Liver (tissue), 9 donors: ENCODE measurements around the gene BCAR3. TPM values are rescaled to one million over a fixed set of nuclear protein-coding genes. Genes with fewer than 3 reads are reported as not detected.

Experiments
- DNase-seq: peaks from one replicate; pipeline ENCODE4 v3.0.0-alpha.2; 2017; ENCODE audit warnings: low spot score
- H3K27ac ChIP-seq, 2 donors: one replicate each; pipeline ENCODE4 v1.7.0; 2013; ENCODE audit warnings: inconsistent platforms in 2 of 2, low read length in 2 of 2, control low read depth in 1 of 2, low read depth in 1 of 2, mild to moderate bottlenecking in 1 of 2
- H3K27me3 ChIP-seq, 4 donors: one replicate each; pipeline versions ENCODE4 v1.6.1 to v1.7.0; 2013; ENCODE audit warnings: low read length in 3 of 4, inconsistent platforms in 1 of 4, mild to moderate bottlenecking in 1 of 4, moderate library complexity in 1 of 4; ENCODE audit not compliant: control insufficient read depth in 4 of 4, insufficient read depth in 4 of 4
- H3K36me3 ChIP-seq, 4 donors: one replicate each; pipeline versions ENCODE4 v1.6.1 to v1.7.0; 2013; ENCODE audit warnings: low read length in 3 of 4, mild to moderate bottlenecking in 3 of 4, low read depth in 1 of 4, moderate library complexity in 1 of 4; ENCODE audit not compliant: control insufficient read depth in 4 of 4, insufficient read depth in 3 of 4
- H3K4me1 ChIP-seq, 4 donors: one replicate each; pipeline versions ENCODE4 v1.6.1 to v1.7.0; 2013; ENCODE audit warnings: low read length in 3 of 4, mild to moderate bottlenecking in 3 of 4, moderate library complexity in 1 of 4; ENCODE audit not compliant: control insufficient read depth in 4 of 4, insufficient read depth in 4 of 4
- H3K4me3 ChIP-seq, 3 donors: one replicate each; pipeline versions ENCODE4 v1.6.1 to v1.7.0; 2013; ENCODE audit warnings: low read length in 3 of 3, control low read depth in 1 of 3, low read depth in 1 of 3, mild to moderate bottlenecking in 1 of 3
- H3K9ac ChIP-seq, 2 donors: one replicate each; pipeline ENCODE4 v1.7.0; 2013; ENCODE audit warnings: low read length in 2 of 2, mild to moderate bottlenecking in 2 of 2, moderate library complexity in 2 of 2, control low read depth in 1 of 2, low read depth in 1 of 2
- H3K9me3 ChIP-seq, 4 donors: one replicate each; pipeline versions ENCODE4 v1.6.1 to v1.7.0; 2013; ENCODE audit warnings: low read length in 3 of 4; ENCODE audit not compliant: control insufficient read depth in 4 of 4
- ATF3 ChIP-seq: IDR thresholded peaks from 2 replicates; pipeline ENCODE4 v1.6.1; 2016; ENCODE audit warnings: antibody characterized with exemption
- CTCF ChIP-seq: fragments of 150-350 bp; IDR thresholded peaks from 2 replicates; pipeline ENCODE4 v1.5.1; 2017; ENCODE audit warnings: improper control_type of control experiment, low read depth, low read length; ENCODE audit not compliant: missing input control
- FOXA1 ChIP-seq: IDR thresholded peaks from 2 replicates; pipeline ENCODE4 v1.6.1; 2016; ENCODE audit warnings: antibody characterized with exemption
- FOXA2 ChIP-seq: IDR thresholded peaks from 2 replicates; pipeline ENCODE4 v1.6.1; 2016; ENCODE audit warnings: antibody characterized with exemption
- GABPA ChIP-seq, 2 donors: IDR thresholded peaks in 1 of 2; conservative IDR thresholded peaks in 1 of 2; 2 replicates each; pipeline ENCODE4 v1.6.1; 2016; ENCODE audit warnings: antibody characterized with exemption in 2 of 2, mild to moderate bottlenecking in 1 of 2, moderate library complexity in 1 of 2
- HNF4A ChIP-seq, 2 donors: conservative IDR thresholded peaks; 2 replicates each; pipeline ENCODE4 v1.6.1; 2016; ENCODE audit warnings: antibody characterized with exemption in 2 of 2, mild to moderate bottlenecking in 2 of 2
- HNF4G ChIP-seq: IDR thresholded peaks from 2 replicates; pipeline ENCODE4 v1.6.1; 2016; ENCODE audit warnings: antibody characterized with exemption
- JUND ChIP-seq, 2 donors: IDR thresholded peaks; 2 replicates each; pipeline ENCODE4 v1.6.1; 2016; ENCODE audit warnings: antibody characterized with exemption in 2 of 2
- MAX ChIP-seq: IDR thresholded peaks from 2 replicates; pipeline ENCODE4 v1.6.1; 2016; ENCODE audit warnings: antibody characterized with exemption
- NR2F2 ChIP-seq: IDR thresholded peaks from 2 replicates; pipeline ENCODE4 v1.6.1; 2016; ENCODE audit warnings: antibody characterized with exemption
- REST ChIP-seq: IDR thresholded peaks from 2 replicates; pipeline ENCODE4 v1.6.1; 2016; ENCODE audit warnings: antibody characterized with exemption, mild to moderate bottlenecking
- RXRA ChIP-seq, 2 donors: IDR thresholded peaks; 2 replicates each; pipeline ENCODE4 v1.6.1; 2017 to 2018; ENCODE audit warnings: antibody characterized with exemption in 2 of 2, mild to moderate bottlenecking in 1 of 2
- SP1 ChIP-seq: IDR thresholded peaks from 2 replicates; pipeline ENCODE4 v1.6.1; 2018; ENCODE audit warnings: antibody characterized with exemption, mild to moderate bottlenecking
- TAF1 ChIP-seq: conservative IDR thresholded peaks from 2 replicates; pipeline ENCODE4 v1.6.1; 2016; ENCODE audit warnings: antibody characterized with exemption, mild to moderate bottlenecking
- YY1 ChIP-seq: IDR thresholded peaks from 2 replicates; pipeline ENCODE4 v1.6.1; 2016; ENCODE audit warnings: antibody characterized with exemption, mild to moderate bottlenecking
- ZBTB33 ChIP-seq: IDR thresholded peaks from 2 replicates; pipeline ENCODE4 v1.6.1; 2016; ENCODE audit warnings: antibody characterized with exemption
- WGBS: extraction: QIAGEN DNeasy Blood & Tissue Kit; methylation state at CpG from one replicate; pipeline ENCODE4 v1.1.7; 2013; 5-methylcytosine and 5-hydroxymethylcytosine counted together
- polyA plus RNA-seq, 2 donors: library from polyadenylated mRNA; stranded (reverse) in 1 of 2; unstranded in 1 of 2; fragments of 200-250 nt in 1 of 2; fragments of >200 nt in 1 of 2; fragmentation: Nextera tagmentation in 1 of 2; extraction: Ambion mirVana in 1 of 2; gene quantifications; one replicate each; pipeline versions ENCODE4 v1.2.1 to v1.2.3, GENCODE V29; 2013 to 2015
- total RNA-seq, 2 donors: library from RNA; depleted of rRNA; stranded (reverse); fragments of >200 nt; gene quantifications; one replicate each; pipeline ENCODE4 v1.2.3, GENCODE V29; 2014
- donor health status: healthy.
- donor health status: healthy.
- donor health status: healthy.
- donor health status: healthy.
- donor health status: healthy.

BCAR3 gene
- total and polyA plus RNA-seq, 4 donors, result 2.8 to 10.3 (median 7.7) TPM

- peaks cover 17 to 43% (median 36%) of the 10 kb centered on the region in 4 donors for H3K4me1 ChIP-seq
- H3K27me3 ChIP-seq, result no peaks in the 10 kb centered on the region
- H3K4me3 ChIP-seq, result no peak overlapping the region
- H3K27ac ChIP-seq, result no peak overlapping the region
- no peak overlapping the region for H3K9ac ChIP-seq
- TF ChIP-seq MAX (no peak), GABPA (IDR thresholded peaks at IDR 0.05 in 1 of 2, conservative IDR thresholded peaks at IDR 0.05 in 1 of 2) (no peak), REST (no peak), SP1 (no peak), ZBTB33 (no peak), NR2F2 (no peak), TAF1 (no peak), JUND (IDR thresholded peaks at IDR 0.05) (no peak), HNF4G (no peak), CTCF (no peak), HNF4A (conservative IDR thresholded peaks at IDR 0.05) (no peak), FOXA2 (no peak), RXRA (IDR thresholded peaks at IDR 0.05) (no peak), ATF3 (no peak), YY1 (no peak)
- 90% methylated on average over 4 of the region's 4 CpGs for WGBS
- no peaks in the 10 kb centered on the region for H3K9me3 ChIP-seq
- no peak for DNase-seq
- no peaks in the 10 kb centered on the region for H3K36me3 ChIP-seq
Observed at GRCh38 chr1:93620841-93621210, 60.8 kb downstream of the BCAR3 start.

GRCh38 chr1:93620172-93620840 lies 61.3 kb downstream of the BCAR3 start:
- H3K4me1 ChIP-seq, result peaks cover 20 to 48% (median 41%) of the 10 kb centered on the region in 4 donors
- no peaks in the 10 kb centered on the region for H3K9me3 ChIP-seq
- H3K4me3 ChIP-seq, result no peak overlapping the region
- 93% methylated on average over 3 of the region's 3 CpGs for WGBS
- no peak overlapping the region for H3K9ac ChIP-seq
- no peak overlapping the region for H3K27ac ChIP-seq
- no peaks in the 10 kb centered on the region for H3K27me3 ChIP-seq
- DNase-seq, result no peak
- H3K36me3 ChIP-seq, result no peaks in the 10 kb centered on the region
- TF ChIP-seq JUND (IDR thresholded peaks at IDR 0.05), result no peak
- TF ChIP-seq CTCF, result no peak
- no peak for TF ChIP-seq RXRA (IDR thresholded peaks at IDR 0.05)
- TF ChIP-seq ZBTB33, result no peak
- no peak for TF ChIP-seq MAX
- TF ChIP-seq FOXA2, result no peak
- TF ChIP-seq TAF1, result no peak
- TF ChIP-seq HNF4A (conservative IDR thresholded peaks at IDR 0.05), result no peak
- TF ChIP-seq FOXA1, result no peak
